ENCODE measurements around the gene BCAT1.
"Not testable (repeated sequence)": the region's sequence is repeated elsewhere in the genome, so short reads cannot be mapped to it uniquely, and the experiment has no call there.

Gene BCAT1

GRCh38 chr12:24851341-24851740, 97.6 kb downstream of the BCAT1 start:
- no peak for DNase-seq

DNA sequence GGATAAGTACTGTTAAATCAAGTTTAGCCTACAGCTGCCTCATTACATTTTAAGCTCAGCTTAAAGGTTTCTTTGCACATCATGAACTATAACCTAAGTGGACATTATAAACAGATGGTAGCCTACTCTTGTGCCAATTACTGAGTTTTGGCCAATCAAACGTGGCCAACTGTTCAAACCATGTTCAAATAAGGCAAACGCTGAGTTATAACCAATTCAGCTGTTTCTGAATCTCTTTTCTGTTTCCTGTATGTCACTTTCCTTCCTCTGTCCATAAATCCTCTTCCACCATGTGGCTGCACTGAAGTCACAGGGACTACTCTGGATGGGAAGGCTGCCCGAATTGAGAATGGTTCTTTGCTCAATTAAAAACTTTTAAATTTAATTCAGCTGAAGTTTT, 98.4 kb downstream of the BCAT1 start:
- DNase-seq, result no peak

DNA sequence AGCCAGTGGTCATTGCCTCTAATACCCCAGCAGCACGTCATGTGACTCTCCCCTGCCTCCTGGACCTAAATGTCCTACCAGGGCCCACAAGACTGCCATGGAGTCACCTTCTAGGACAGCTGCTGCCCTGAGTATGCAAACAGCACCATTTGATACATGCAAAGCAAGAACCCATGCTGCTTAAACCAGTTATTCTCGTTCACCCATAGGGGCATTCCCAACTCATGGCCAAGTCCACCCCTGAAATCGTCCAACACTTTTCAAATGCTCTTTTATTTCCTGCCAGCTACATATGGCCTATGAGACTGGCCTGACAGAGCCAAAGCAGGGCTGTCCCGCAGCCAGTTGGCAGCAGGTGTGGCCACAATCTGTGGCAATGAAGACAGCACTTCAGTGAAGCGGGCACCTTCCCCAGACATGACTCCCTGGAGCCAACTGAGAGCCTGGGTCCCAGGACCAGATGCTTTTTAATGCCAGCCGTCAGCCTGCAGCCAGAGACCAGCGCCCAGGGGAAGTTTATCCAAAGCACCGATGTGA, 99.9 kb downstream of the BCAT1 start:
- no peak for DNase-seq

DNA sequence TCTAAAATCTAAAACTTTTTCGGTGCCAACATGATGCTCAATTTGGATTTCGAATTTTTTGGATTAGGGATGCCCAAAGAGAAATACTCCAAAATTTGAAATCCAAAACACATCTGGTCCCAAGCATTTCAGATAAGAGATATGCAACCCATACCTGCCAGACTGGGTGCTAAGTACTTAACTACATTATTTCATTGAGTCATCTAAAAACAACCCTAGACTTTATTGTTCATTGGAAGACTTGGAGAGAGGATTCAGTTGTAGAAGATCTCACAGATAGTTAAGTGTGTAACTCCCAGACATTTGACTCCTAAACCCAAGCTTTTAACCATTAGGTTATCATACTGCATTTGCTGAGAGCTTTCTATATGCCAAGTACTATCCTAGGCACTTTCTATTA, 102.2 kb downstream of the BCAT1 start:
- DNase-seq, result no peak

- no peak for DNase-seq
These were observed 103.3 kb downstream of the BCAT1 start for GRCh38 chr12:24845615-24846014.

DNA sequence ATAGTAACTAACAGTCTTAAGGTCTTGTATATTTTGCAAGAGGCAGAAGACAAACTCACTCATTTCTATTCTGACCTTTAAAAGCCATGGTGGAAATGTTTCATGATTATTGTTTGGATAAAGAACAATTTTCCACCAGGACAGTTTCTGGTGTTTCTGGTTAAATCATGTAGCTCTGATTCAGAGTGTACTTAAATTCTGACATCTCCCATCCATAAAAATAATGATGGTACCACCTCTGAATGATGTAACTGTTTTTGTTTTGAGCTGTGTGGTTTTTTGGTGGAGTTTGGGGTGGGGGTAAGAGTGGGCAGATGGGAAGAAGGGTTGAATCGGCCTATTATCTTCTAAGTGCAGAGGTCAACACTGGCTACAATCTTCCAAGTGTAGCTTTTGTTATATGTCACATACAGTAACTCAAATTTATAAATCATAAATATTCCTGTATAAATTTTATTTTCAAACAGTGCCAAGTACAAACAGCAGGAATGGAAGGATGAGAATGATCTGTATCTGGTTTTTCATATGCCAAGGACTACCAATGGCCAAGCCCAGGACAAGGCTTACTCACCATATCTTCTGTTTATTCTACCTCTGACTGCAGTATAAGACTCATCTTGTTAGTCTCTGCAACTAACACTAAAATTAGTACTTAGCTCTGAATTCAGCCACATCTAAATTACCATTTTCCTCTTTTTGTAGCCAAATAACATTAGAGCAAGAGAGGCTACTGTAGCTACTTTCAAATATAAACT, 108.7 kb downstream of the BCAT1 start:
- no peak for DNase-seq

DNA sequence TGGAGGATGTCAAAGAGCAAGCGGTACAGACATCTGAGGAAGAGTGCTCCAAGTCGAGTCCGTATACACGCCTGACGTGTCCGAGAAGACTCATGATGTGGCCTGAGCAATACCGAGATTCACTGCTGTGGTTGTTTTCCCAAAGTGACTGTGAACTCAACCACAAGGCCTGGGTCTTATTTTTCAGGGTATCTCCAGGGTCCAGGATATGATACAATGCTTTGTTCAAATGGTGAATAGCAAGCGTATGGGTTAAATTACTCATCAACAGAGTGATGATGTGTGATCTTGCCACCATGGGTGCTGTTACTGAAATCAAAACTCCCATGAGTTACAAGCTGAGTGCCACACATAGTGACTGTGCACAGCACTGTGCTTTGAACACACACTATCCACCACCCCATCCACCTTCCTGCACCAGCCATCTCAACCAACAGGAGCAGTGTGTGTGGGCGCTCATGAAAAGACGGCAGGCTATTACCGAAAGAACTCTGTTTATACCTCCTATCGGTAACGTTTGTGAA, 109.6 kb downstream of the BCAT1 start:
- no peak for DNase-seq

DNA sequence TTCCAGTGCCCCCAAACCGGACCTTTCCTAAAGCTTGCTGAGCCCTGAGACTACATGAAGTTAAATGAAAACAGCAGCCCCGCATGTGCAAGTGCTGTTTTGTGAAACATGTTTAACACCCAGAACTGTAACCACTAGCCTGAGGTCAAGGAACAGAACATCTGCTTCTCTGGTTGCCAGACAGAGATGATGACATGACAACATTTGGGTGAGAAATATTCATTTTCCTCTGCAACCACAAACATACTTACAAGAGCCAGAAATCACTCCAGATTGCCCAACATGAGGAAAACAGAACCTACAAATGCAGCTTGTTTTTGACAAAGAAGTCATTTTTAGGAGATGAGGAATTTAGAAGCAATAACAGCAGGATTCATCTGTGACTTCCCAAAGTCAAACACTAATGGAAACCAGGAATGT, 110.4 kb downstream of the BCAT1 start:
- no peak for DNase-seq

DNA sequence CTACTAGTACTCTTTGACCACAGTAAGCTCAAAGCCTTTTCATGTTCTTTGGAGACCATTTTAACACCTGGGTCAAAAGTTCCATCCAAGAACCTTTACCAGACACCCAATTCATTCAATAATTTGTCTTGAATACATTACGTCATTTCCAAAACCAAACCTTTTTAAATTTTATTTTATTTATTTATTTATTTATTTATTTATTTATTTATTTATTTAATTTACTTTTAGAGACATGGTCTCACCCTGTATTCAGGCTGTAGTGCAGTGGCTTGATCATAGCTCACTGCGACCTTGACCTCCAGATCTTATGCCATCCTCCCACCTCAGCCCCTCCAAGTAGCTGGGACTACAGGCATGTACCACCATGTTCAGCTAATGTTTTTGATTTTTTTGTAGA, 113.5 kb downstream of the BCAT1 start:
- no peak for DNase-seq

DNA sequence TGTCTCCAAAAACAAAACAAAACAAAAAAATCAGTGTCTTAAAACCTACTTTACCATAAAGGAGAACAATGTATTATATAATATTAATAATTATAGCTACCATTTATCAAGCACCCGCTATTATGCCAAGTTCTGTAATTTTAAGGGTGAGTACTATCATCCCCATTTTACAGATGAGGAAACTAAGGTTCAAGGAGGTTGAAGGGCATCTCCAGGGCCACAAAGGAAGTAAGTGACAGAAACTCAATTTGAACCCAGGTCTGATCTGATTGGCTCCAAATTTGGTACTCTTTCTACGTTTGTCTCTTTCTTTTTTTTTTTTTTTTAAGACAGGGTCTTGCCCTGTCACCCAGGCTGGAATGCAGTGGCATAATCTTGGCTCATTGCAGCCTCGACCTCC, 115.4 kb downstream of the BCAT1 start:
- DNase-seq, result no peak

DNA sequence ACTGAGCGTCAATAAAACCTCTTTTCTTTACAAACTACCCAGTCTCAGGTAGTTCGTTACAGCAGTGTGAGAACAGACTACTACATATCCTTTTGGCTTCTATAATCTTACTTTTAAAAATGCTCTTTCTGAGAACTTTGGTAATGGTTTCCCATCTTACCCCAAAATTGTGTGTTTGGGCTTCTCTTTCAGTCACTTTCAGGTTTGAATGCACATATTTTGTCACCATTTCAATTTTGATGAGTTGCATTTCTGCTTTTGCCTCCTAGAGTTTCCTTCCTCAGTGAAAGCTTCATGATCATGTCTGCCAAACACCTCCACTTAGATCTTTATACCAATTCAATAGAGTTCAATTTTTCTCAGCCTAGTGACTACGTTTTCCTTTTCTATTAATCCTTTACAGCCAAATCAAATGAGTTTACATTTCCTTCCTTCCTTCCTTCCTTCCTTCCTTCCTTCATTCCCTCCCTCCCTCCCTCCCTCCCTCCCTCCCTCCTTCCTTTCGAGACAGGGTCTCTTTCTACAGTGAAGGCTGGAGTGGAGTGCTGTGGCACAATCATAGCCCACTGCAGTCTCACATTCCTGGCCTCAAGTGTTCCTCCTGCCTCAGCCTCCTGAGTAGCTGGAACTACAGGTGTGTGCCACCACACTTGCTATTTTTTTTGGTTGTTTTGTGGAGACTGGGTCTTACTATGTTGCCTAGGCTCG, 124.9 kb downstream of the BCAT1 start:
- no peak for DNase-seq

- no peak for DNase-seq
These were observed 126.6 kb downstream of the BCAT1 start for GRCh38 chr12:24822121-24822899.

DNA sequence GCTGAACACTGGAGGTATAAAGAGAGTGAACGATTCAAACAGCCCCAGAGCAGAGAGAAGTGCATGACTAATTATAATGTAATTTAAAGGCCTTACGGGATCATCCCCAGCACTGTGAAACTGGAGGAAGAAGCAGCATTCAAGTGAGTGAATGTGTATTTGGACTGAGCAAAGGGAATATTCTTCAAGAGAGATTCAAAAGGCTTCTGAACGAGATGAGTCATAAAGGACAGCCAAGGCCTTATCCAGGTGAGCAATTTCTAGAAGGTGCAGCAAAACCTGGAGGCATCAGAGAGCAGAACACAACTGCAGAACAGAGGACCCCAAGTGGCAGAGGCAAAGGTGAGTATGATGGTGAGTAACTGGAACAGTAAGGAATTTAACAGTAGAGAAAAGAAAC, 127.2 kb downstream of the BCAT1 start:
- DNase-seq, result no peak

GRCh38 chr12:24820872-24821271, 128.0 kb downstream of the BCAT1 start:
- no peak for DNase-seq

GRCh38 chr12:24818351-24818750, 130.6 kb downstream of the BCAT1 start:
- no peak for DNase-seq

DNA sequence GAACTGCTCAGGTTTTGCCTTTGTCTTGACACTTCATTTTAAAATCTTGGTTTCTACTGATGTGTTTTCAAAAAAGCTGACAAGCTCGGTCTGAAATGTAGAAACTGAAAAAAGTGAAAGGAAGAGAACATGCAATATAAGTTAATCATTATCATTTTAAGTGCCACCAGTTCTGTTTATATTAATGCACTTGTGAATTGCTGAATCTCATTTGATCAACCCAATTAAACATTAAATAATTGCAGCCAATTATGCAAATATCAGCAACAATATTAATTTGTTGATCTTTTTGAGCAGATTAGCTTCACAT, 133.8 kb downstream of the BCAT1 start:
- no peak for DNase-seq

GRCh38 chr12:24814379-24815113, 134.4 kb downstream of the BCAT1 start:
- no peak for DNase-seq

- DNase-seq, result no peak
These were observed 138.5 kb downstream of the BCAT1 start for GRCh38 chr12:24810378-24810777.

DNA sequence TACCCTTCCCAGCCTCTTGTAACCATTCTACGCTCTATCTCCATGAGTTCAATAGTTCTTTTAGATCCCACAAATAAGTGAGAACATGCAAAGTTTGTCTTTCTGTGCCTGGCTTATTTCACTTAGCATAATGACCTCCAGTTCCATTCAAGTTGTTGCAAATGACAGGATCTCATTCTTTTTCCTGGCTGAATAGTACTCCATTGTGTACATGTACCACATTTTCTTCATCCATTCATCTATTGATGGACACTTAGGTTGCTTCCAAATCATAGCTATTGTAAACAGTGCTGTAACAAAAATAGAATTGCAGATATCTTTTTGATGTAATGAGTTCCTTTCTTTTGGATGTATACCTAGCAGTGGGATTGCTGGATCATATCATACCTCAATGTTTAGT, 139.6 kb downstream of the BCAT1 start:
- DNase-seq, result not testable (repeated sequence)

DNA sequence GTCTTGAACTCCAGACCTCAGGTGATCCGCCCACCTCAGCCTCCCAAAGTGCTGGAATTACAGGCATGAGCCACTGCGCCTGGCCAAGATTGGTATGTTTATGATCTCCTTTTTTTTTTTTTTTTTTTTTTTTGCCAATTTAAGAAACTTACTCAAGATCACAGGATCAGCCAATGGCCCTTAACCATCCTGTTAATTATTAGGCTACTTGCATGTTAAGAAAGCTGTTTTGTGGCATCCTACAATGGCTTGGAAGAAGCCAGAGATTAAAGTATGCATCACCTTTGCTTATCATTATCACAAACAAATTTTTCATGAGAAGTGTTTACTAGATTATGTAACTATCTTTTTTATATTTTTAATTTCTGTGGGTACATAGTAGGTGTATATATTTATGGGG, 140.2 kb downstream of the BCAT1 start:
- DNase-seq, result no peak

- no peak for DNase-seq
These were observed 142.5 kb downstream of the BCAT1 start for GRCh38 chr12:24806386-24806785.

GRCh38 chr12:24803430-24804245, 145.3 kb downstream of the BCAT1 start:
- DNase-seq, result no peak
